ENCODE results near the gene BCL2L13.

DNA sequence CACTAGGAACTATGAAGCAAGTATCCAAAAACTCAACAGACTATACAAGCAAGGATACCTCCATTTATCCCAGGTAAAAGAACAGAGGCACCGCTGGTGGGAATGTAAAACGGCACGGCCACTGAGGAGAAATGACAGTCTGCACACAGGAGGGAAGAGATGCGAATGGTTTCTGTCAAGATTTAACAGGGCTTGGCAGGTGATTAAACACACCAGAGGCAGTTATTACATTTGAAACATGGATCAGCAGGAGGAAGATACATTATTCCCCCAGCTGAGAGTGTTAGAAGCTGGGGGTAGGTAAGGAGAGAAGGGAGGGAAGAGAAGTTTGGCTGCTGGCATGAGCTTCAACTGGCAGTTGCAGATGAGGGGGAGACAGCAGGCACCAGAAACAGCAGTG, 40.2 kb upstream of the BCL2L13 start:
- no peak for TF ChIP-seq CTCF (IDR thresholded peaks at IDR 0.05; ENCODE audit: poor library complexity, severe bottlenecking)
- TF ChIP-seq RAD21 (conservative IDR thresholded peaks at IDR 0.05): no peak
- TF ChIP-seq EZH2 (IDR thresholded peaks at IDR 0.05; ENCODE audit: borderline replicate concordance, insufficient read depth, low read length, poor library complexity, severe bottlenecking): no peak
- no peak for TF ChIP-seq MXI1 (conservative IDR thresholded peaks at IDR 0.05; ENCODE audit: poor library complexity, severe bottlenecking)
- TF ChIP-seq POLR2AphosphoS5 (IDR thresholded peaks at IDR 0.05): no peak
- no peak for TF ChIP-seq EP300 (conservative IDR thresholded peaks at IDR 0.05; ENCODE audit: poor library complexity, severe bottlenecking)
- no peak for TF ChIP-seq SMC3 (conservative IDR thresholded peaks at IDR 0.05; ENCODE audit: poor library complexity)
- TF ChIP-seq TAF1 (IDR thresholded peaks at IDR 0.05; ENCODE audit: low read depth): no peak

Data from neural cell (in vitro differentiated cells).